NCI-H526 treated with DMSO at 0.1 percent for 48 hours (cell line): ENCODE measurements around the gene TMEM45B.
"Not testable (repeated sequence)": the region's sequence is repeated elsewhere in the genome, so short reads cannot be mapped to it uniquely, and the experiment has no call there.

Experiments used
- DNase-seq: peaks from one replicate; lab custom pipeline; 2025; lab: John Stamatoyannopoulos, UW

The TMEM45B gene

GRCh38 chr11:129813231-129813791 is 2.3 kb upstream of the TMEM45B start:
- DNase-seq, result no peak

DNA sequence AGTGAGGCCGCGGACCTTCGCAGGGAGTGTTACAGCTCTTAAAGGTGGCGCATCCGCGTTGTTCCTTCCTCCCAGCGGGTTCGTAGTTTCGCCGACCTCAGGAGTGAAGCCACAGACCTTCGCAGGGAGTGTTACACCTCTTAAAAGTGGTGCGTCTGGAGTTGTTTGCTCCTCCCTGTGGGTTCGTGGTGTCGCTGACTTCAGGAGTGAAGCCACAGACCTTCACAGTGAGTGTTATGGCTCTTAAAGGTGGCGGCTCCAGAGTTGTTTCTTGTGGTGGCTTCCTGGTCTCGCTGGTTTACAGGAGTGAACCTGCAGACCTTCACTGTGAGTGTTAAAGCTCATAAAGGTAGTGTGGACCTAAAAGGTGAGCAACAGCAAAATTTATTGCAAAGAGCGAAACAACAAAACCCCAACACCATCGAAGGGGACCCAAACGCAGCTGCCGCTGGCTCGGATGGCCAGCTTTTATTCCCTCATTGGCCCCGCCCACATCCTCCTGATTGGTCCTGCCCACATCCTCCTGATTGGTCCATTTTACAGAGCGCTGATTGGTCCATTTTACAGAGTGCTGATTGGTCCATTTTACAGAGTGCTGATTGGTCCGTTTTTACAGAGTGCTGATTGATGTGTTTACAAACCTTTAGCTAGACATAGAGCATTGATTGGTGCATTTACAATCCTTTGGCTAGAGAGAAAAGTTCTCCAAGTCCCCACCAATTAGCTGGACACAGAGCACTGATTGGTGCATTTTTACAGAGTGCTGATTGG is 1.2 kb upstream of the TMEM45B start:
- DNase-seq, result no peak

DNA sequence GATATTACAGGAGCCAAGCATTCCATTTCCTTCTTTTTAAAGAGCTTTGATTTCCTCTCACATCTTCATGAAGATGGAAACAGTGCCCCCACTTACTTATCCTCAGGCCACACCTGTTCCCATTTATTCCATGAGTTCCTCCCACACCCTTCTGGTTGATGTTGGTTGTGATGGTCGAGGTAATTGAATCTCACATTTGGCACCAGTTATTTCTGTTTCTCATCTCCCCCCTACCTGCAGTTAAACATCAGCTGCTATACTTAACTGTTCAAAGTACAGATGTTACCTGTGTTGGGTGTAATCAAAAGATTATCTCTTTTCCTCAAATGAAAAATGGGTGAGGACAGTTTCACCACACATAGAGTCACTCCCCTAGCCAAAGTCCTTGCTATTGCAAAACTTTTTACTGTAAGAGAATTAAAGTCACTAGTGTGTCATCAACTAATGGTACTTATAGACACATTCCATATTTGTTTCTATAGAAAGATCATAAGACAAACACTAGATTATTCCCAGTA is 1.9 kb downstream of the TMEM45B start:
- DNase-seq, result no peak

DNA sequence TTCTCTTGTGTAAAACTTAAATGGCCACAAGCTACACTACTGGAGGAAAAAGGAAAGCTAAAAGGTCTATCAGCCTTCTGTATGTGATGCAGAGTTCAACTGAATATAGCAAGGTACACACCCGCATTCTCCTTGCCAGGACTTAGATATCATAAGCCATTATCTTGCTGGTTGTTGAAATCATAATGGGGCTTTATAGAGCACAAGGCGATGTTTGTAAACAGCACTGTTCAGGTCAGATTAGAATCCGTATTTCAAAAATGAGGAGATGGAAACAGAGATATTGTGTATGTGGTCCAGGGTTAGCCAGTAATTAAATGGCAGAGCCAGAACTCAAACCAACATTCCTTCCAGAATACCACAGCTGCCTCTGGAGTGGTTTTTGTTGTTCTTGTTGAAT is 2.6 kb downstream of the TMEM45B start:
- DNase-seq, result not testable (repeated sequence)

- DNase-seq, result no peak
Measured at GRCh38 chr11:129819237-129819636, 3.6 kb downstream of the TMEM45B start.

DNA sequence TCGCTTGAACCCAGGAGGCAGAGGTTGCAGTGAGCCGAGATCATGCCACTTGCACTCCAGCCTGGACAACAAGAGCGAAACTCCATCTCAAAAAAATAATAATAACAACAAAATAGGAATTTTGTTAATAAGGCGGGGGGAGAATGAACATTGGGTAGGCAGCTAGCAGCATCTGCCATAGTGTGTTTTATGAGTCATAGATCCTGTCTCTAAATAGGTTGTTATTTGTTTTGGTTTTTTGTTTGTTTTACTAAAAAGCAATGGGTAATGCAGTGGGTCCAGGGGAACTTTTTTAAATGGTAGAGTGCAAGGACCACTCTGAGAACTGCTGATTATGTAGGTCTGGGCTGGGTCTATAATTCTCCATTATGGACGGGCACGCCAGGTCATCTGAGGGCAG is 4.6 kb downstream of the TMEM45B start:
- DNase-seq, result not testable (repeated sequence)

- DNase-seq, result not testable (repeated sequence)
Measured at GRCh38 chr11:129823281-129823680, 7.6 kb downstream of the TMEM45B start.

DNA sequence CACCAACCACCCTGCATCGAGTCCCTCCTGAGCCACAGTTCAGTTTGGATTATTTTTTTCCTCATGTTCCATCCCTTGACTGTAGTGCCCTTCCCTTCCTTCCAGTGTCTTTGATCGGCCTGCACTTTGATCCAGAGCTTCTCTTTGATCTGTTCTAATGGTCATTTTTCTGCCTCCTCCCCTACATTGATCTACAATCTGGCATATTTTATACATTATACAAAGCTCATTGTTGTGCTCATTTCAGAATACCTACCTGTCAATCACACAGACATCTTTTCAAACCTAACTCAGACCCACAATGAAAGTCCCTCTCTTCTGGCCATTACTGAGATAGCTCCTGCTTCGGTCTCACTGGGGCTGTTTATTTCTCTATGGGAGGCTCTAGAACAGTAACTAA is 8.2 kb downstream of the TMEM45B start:
- not testable (repeated sequence) for DNase-seq

DNA sequence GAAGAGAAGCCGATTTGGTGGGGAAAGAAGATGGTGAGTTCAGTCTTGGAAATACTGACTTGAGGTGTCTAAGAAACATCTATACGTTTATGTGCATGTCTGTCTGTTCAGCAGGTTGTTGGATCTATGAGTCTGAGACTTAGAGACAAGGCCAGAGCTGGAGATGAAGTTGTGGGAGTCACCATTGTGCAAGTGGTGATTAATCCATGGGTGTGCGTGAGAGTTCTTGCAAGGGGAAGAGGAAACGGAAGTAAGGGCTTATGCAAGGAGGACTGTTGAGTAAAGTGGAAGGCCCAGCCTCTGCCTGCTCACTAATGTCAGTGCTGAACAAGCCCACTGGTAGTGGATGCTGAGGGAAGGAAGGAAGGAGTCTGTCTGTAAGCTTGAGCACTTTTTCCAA is 9.7 kb downstream of the TMEM45B start:
- DNase-seq, result no peak

GRCh38 chr11:129828301-129828836 is 12.7 kb downstream of the TMEM45B start:
- no peak for DNase-seq

DNA sequence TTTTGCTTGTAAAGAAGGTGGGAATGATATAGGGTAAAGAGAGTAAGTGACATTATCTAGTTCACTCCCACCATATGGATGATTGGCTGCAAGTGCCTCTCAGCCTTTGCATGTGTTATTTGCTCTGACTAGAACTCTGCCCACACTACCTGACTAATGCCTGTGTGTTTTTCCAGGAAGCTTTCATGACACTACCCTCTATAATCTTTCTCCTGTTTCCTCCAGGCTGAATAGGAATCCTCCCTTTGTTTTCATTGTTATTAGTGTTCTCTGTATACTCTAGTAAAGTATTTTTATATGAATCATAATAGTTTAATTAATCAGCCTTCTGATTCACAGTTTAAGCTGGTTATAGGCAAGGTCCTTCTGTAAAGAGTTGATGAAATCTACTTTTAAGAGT is 13.8 kb downstream of the TMEM45B start:
- DNase-seq, result not testable (repeated sequence)

DNA sequence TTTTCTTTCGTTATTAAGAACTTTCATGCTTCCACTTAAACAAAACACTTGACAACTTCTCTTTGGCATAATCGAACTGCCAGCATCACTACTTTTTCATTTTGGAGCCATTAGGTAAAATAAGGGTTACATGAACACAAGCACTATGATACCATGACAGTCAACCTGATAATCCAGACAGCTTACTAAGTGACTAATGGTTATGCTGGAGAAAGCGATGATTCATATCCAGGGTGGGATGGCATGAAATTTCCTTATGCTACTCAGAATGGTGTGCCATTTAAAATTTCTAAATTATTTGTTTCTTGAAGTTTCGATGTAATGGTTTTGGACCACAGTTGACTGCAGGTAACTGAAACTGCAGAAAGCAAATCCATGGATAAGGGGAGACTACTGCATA is 15.6 kb downstream of the TMEM45B start:
- not testable (repeated sequence) for DNase-seq

DNA sequence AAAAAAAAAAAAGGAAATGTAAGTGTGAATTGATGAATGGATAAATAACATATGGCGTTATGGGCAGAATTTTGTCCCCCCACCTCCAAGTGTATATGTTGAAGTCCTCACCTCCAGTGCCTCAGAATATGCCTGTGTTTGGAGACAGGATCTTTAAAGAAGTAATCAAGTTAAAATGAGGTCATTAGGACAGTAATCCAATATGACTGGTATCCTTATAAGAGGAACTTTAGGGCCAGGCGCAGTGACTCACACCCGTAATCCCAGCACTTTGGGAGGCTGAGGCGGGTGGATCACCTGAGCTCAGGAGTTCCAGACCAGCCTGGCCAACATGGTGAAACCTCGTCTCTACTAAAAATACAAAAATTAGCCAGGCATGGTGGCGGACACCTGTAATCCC is 17.6 kb downstream of the TMEM45B start:
- not testable (repeated sequence) for DNase-seq

- not testable (repeated sequence) for DNase-seq
Measured at GRCh38 chr11:129836423-129836891, 20.8 kb downstream of the TMEM45B start.

DNA sequence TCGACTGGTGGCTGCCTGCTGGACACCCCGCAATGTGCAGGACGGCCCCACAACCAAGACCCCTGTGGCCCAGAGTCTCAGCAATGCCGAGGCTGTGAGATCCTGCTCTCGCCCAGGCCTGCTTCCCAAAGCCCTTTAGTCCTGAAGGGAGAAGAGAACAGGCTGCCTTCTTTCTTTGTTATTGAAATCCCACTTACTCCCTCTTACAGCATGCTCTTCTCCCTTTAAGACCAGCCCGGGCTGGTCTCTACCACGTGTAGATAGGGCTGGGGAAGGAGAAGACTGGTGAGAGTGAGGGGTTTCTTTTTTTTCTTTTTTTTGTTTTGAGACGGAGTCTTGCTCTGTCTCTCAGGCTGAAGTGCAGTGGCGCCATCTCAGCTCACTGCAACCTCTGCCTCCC is 21.3 kb downstream of the TMEM45B start:
- DNase-seq, result no peak

- peak; percentile 99 for DNase-seq
Measured at GRCh38 chr11:129840236-129840635, 24.6 kb downstream of the TMEM45B start.

GRCh38 chr11:129842138-129842537 is 26.5 kb downstream of the TMEM45B start:
- DNase-seq, result no peak

GRCh38 chr11:129846508-129847335 is 31.1 kb downstream of the TMEM45B start:
- DNase-seq, result no peak

- DNase-seq, result not testable (repeated sequence)
Measured at GRCh38 chr11:129847361-129847760, 31.7 kb downstream of the TMEM45B start.

- DNase-seq, result no peak
Measured at GRCh38 chr11:129849447-129850130, 33.9 kb downstream of the TMEM45B start.

DNA sequence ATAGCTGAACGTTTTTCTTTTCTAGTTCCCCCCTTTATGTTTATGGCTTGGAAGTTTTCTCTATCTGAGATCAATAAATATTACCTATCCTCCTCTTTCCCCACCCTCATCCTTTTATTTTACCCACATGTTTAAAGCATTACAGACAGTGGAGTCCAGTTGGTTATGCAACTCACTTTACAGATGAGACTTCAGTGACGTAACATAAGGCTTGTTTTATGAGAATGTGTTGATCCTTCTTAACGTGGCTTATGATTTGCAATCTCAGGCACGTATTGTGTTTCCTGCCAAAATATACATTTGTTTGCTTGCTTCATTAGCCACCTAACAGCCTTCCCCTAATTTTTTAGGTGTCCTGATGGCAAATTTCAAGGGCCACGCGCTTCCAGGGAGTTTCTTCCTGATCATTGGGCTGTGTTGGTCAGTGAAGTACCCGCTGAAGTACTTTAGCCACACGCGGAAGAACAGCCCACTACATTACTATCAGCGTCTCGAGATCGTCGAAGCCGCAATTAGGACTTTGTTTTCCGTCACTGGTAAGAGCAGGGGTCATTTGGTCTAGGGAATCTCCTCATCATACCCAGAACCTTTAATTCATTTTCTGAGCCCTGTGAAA is 36.6 kb downstream of the TMEM45B start:
- DNase-seq, result no peak
